ENCODE data around the gene TBC1D10B.

DNA sequence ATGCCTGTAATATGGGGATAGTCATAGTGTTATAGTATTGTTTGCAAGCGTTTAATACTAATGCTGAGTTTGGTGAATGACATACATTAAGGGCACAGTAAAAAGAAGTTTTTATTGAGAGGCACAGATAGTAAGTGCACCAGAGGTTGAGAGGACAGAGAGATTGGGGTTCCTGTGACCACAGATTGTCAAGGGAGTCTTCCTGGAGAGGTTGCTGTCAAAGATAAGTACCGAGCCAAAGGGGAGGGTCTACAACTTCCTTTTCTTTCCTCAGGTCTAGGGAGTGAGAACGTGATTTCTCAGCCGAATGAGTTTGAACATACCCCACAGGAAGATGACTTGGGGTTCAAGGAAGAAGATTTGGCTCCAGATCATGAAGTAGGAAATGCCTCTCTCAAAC lies 26.8 kb upstream of the TBC1D10B start:
- TF ChIP-seq EZH2 (IDR thresholded peaks at IDR 0.05; ENCODE audit: borderline replicate concordance, low read length), result no peak
- TF ChIP-seq, protein P1, sequence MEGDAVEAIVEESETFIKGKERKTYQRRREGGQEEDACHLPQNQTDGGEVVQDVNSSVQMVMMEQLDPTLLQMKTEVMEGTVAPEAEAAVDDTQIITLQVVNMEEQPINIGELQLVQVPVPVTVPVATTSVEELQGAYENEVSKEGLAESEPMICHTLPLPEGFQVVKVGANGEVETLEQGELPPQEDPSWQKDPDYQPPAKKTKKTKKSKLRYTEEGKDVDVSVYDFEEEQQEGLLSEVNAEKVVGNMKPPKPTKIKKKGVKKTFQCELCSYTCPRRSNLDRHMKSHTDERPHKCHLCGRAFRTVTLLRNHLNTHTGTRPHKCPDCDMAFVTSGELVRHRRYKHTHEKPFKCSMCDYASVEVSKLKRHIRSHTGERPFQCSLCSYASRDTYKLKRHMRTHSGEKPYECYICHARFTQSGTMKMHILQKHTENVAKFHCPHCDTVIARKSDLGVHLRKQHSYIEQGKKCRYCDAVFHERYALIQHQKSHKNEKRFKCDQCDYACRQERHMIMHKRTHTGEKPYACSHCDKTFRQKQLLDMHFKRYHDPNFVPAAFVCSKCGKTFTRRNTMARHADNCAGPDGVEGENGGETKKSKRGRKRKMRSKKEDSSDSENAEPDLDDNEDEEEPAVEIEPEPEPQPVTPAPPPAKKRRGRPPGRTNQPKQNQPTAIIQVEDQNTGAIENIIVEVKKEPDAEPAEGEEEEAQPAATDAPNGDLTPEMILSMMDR (IDR thresholded peaks at IDR 0.05; ENCODE audit: low read length), result no peak

Measured in OCI-LY1 (cell line).